Thyroid gland (tissue), 4 donors: ENCODE results near the gene ATP2A2.

ENCODE experiments used
- CTCF ChIP-seq, 6 experiments: fragments of 200-600 bp in 3 of 6; fragments of 450-650 bp in 3 of 6; sonication (generic) in 3 of 6; IDR thresholded peaks; one replicate each; pipeline ENCODE4 v1.5.1; 2016 to 2019; ENCODE audit warnings: antibody characterized with exemption in 6 of 6, mild to moderate bottlenecking in 2 of 6, inconsistent platforms in 1 of 6, moderate library complexity in 1 of 6
- POLR2A ChIP-seq, 2 donors: fragments of 450-650 bp; IDR thresholded peaks; one replicate each; pipeline ENCODE4 v1.6.1; 2017; ENCODE audit warnings: antibody characterized with exemption in 2 of 2, mild to moderate bottlenecking in 2 of 2, moderate library complexity in 1 of 2

- TF ChIP-seq CTCF (IDR thresholded peaks at IDR 0.05) (no peak), POLR2A (IDR thresholded peaks at IDR 0.05) (no peak)
Observed at GRCh38 chr12:110266381-110266960, 14.6 kb upstream of the ATP2A2 start.
